ENCODE data around the gene ZNF438. TPM values are rescaled to one million over a fixed set of nuclear protein-coding genes. Genes with fewer than 3 reads are reported as not detected.

ZNF438 gene
- polyA plus RNA-seq, 3 donors, result 5.4 to 11.1 (median 9.3) TPM

- 97% methylated on average over 3 of the region's 3 CpGs for WGBS (ENCODE audit: insufficient coverage)
- DNase-seq, result no peak
- Mint-ChIP-seq H3K4me1 (peaks cover 26% of the 10 kb centered on the region), H3K36me3 (peaks cover 10 to 12% of the 10 kb centered on the region in 2 donors), H3K9me3 (peaks cover 0 to 6% (median 3%) of the 10 kb centered on the region in 7 donors), H3K27me3 (ENCODE audit: low read depth in 3 of 3) (no peaks in the 10 kb centered on the region), H3K4me3 (peak overlapping the region in 1 of 2 donors; percentile 46), H3K27ac (peak overlapping the region in 2 of 7 donors; percentile 13 to 84)
- intact Hi-C loops (cut with micrococcal nuclease), result no loop called here
- no peak for TF ChIP-seq CTCF (IDR thresholded peaks at IDR 0.05)
- no peaks in the 10 kb centered on the region for H4K20me1 ChIP-seq (ENCODE audit: insufficient read depth, low read length)
- no peak overlapping the region for H3K9ac ChIP-seq (ENCODE audit: insufficient read depth, low read length, poor library complexity, severe bottlenecking)
- H3K79me2 ChIP-seq (ENCODE audit: insufficient read depth, low read length), result peaks cover 28% of the 10 kb centered on the region
- no peak overlapping the region for H3K4me3 ChIP-seq (replicated peaks in 1 of 3; ENCODE audit: low read depth in 2 of 3, low read length in 3 of 3)
- H3K4me2 ChIP-seq (replicated peaks; ENCODE audit: extremely low read depth, low read length, poor library complexity, severe bottlenecking), result no peak overlapping the region
- no peaks in the 10 kb centered on the region for H3K9me3 ChIP-seq (replicated peaks in 1 of 2; ENCODE audit: control insufficient read depth in 1 of 2, insufficient read depth in 1 of 2, low read length in 2 of 2)
- H3K27me3 ChIP-seq (ENCODE audit: control insufficient read depth in 2 of 2, insufficient read depth in 2 of 2, low read length in 2 of 2), result no peaks in the 10 kb centered on the region
- H3K36me3 ChIP-seq (replicated peaks in 1 of 2; ENCODE audit: control insufficient read depth in 1 of 2, insufficient read depth in 2 of 2, low read length in 2 of 2), result no peaks in the 10 kb centered on the region
- H2AFZ ChIP-seq (ENCODE audit: insufficient read depth, low read depth, low read length, poor library complexity, severe bottlenecking), result no peak overlapping the region
- H3K4me1 ChIP-seq (ENCODE audit: control insufficient read depth in 1 of 2, insufficient read depth in 2 of 2, low read length in 2 of 2), result peaks cover 18 to 31% of the 10 kb centered on the region in 2 donors
- no peak overlapping the region for H3K27ac ChIP-seq (ENCODE audit: low read depth in 1 of 2, low read length in 2 of 2)
Observed at GRCh38 chr10:31011665-31012022, 20.0 kb downstream of the ZNF438 start.

GRCh38 chr10:31011017-31011664 is 20.5 kb downstream of the ZNF438 start:
- H3K4me1 ChIP-seq (ENCODE audit: control insufficient read depth in 1 of 2, insufficient read depth in 2 of 2, low read length in 2 of 2), result peaks cover 23 to 36% of the 10 kb centered on the region in 2 donors
- H3K9ac ChIP-seq (ENCODE audit: insufficient read depth, low read length, poor library complexity, severe bottlenecking), result no peak overlapping the region
- no peak overlapping the region for H3K4me3 ChIP-seq (replicated peaks in 1 of 3; ENCODE audit: low read depth in 2 of 3, low read length in 3 of 3)
- intact Hi-C loops (cut with micrococcal nuclease), result no loop called here
- TF ChIP-seq CTCF (IDR thresholded peaks at IDR 0.05), result no peak
- no peak overlapping the region for H3K27ac ChIP-seq (ENCODE audit: low read depth in 1 of 2, low read length in 2 of 2)
- H3K27me3 Mint-ChIP-seq (ENCODE audit: low read depth in 3 of 3), result no peaks in the 10 kb centered on the region
- H3K79me2 ChIP-seq (ENCODE audit: insufficient read depth, low read length), result peaks cover 27% of the 10 kb centered on the region
- H3K9me3 Mint-ChIP-seq, result peaks cover 0 to 6% (median 3%) of the 10 kb centered on the region in 7 donors
- H4K20me1 ChIP-seq (ENCODE audit: insufficient read depth, low read length), result no peaks in the 10 kb centered on the region
- peaks cover 31% of the 10 kb centered on the region for H3K4me1 Mint-ChIP-seq
- peak overlapping the region in 1 of 2 donors; percentile 46 for H3K4me3 Mint-ChIP-seq
- peaks cover 10 to 13% of the 10 kb centered on the region in 2 donors for H3K36me3 Mint-ChIP-seq
- H2AFZ ChIP-seq (ENCODE audit: insufficient read depth, low read depth, low read length, poor library complexity, severe bottlenecking), result no peak overlapping the region
- DNase-seq, result no peak
- no peaks in the 10 kb centered on the region for H3K27me3 ChIP-seq (ENCODE audit: control insufficient read depth in 2 of 2, insufficient read depth in 2 of 2, low read length in 2 of 2)
- WGBS (ENCODE audit: insufficient coverage), result 90% methylated on average over 5 of the region's 8 CpGs
- H3K4me2 ChIP-seq (replicated peaks; ENCODE audit: extremely low read depth, low read length, poor library complexity, severe bottlenecking), result no peak overlapping the region
- no peaks in the 10 kb centered on the region for H3K36me3 ChIP-seq (replicated peaks in 1 of 2; ENCODE audit: control insufficient read depth in 1 of 2, insufficient read depth in 2 of 2, low read length in 2 of 2)
- H3K9me3 ChIP-seq (replicated peaks in 1 of 2; ENCODE audit: control insufficient read depth in 1 of 2, insufficient read depth in 1 of 2, low read length in 2 of 2), result no peaks in the 10 kb centered on the region
- peak overlapping the region in 3 of 7 donors; percentile 13 to 84 (median 20) for H3K27ac Mint-ChIP-seq
